OCI-M1 (cell line): Measurements from ENCODE around the gene EFHC2.

ENCODE experiments used
- DNase-seq: peaks from one replicate; lab custom pipeline; 2025; lab: John Stamatoyannopoulos, UW

Gene EFHC2

GRCh38 chrX:44291468-44292092 is 51.9 kb downstream of the EFHC2 start:
- no peak for DNase-seq

GRCh38 chrX:44290718-44291117 is 52.8 kb downstream of the EFHC2 start:
- DNase-seq: no peak

GRCh38 chrX:44282753-44283152 is 60.7 kb downstream of the EFHC2 start:
- DNase-seq: no peak

GRCh38 chrX:44280116-44280515 is 63.4 kb downstream of the EFHC2 start:
- no peak for DNase-seq

- peak; percentile 29 for DNase-seq
Measured at GRCh38 chrX:44274096-44274495, 69.4 kb downstream of the EFHC2 start.

GRCh38 chrX:44267861-44268260 is 75.6 kb downstream of the EFHC2 start:
- no peak for DNase-seq

- DNase-seq: no peak
Measured at GRCh38 chrX:44267116-44267515, 76.4 kb downstream of the EFHC2 start.

GRCh38 chrX:44265559-44265958 is 77.9 kb downstream of the EFHC2 start:
- DNase-seq: no peak

- DNase-seq: no peak
Measured at GRCh38 chrX:44264936-44265335, 78.5 kb downstream of the EFHC2 start.

GRCh38 chrX:44261286-44261685 is 82.2 kb downstream of the EFHC2 start:
- DNase-seq: no peak

- DNase-seq: no peak
Measured at GRCh38 chrX:44260609-44261008, 82.9 kb downstream of the EFHC2 start.

- DNase-seq: peak; percentile 5
Measured at GRCh38 chrX:44255742-44256141, 87.7 kb downstream of the EFHC2 start.

GRCh38 chrX:44253575-44253942 is 89.9 kb downstream of the EFHC2 start:
- DNase-seq: no peak

GRCh38 chrX:44252688-44253574 is 90.5 kb downstream of the EFHC2 start:
- DNase-seq: peak; percentile 84

- DNase-seq: no peak
Measured at GRCh38 chrX:44247468-44247867, 96.0 kb downstream of the EFHC2 start.

GRCh38 chrX:44246826-44247225 is 96.6 kb downstream of the EFHC2 start:
- DNase-seq: no peak

- no peak for DNase-seq
Measured at GRCh38 chrX:44245733-44246132, 97.7 kb downstream of the EFHC2 start.

- peak; percentile 60 for DNase-seq
Measured at GRCh38 chrX:44244008-44244407, 99.5 kb downstream of the EFHC2 start.

GRCh38 chrX:44241546-44241945 is 101.9 kb downstream of the EFHC2 start:
- no peak for DNase-seq

GRCh38 chrX:44240036-44240435 is 103.4 kb downstream of the EFHC2 start:
- DNase-seq: no peak

GRCh38 chrX:44239036-44239435 is 104.4 kb downstream of the EFHC2 start:
- DNase-seq: no peak

GRCh38 chrX:44235534-44235933 is 107.9 kb downstream of the EFHC2 start:
- no peak for DNase-seq

- DNase-seq: no peak
Measured at GRCh38 chrX:44234541-44234940, 108.9 kb downstream of the EFHC2 start.

GRCh38 chrX:44234116-44234515 is 109.4 kb downstream of the EFHC2 start:
- DNase-seq: no peak
